ENCODE data around the gene C2orf92. TPM values are rescaled to one million over a fixed set of nuclear protein-coding genes. Genes with fewer than 3 reads are reported as not detected.

Gene C2orf92
- total RNA-seq, 1 experiment from 2014 or later: 11.2 TPM

DNA sequence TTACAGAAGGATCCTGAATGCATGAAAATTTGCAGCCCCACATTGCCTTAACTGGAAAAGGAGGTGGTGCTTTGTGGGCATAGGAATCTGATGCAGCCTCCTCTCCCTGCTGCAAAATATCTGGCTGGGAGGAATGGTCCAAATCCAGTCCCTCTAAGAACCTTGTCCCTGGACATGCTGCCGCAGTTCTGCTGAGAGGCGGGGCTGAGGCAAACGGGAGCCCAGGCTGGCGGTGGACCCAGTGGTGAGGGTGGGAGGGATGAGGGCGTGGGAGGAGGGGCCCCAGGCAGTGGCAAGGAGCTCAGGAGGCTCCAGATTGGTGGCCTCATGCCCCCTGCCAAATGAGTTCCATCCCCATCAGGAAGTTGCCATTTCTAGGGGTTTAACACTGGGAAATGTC, 80.1 kb downstream of the C2orf92 start:
- H3K36me3 ChIP-seq (ENCODE audit: low read depth): no peaks in the 10 kb centered on the region
- no TSS peak for BruUV-seq (replicated peaks)
- H3K4me1 ChIP-seq (replicated peaks; ENCODE audit: insufficient read depth): peaks cover 25% of the 10 kb centered on the region
- H3K27ac ChIP-seq: no peak overlapping the region
- H3K27me3 ChIP-seq (ENCODE audit: insufficient read depth, low read depth): no peaks in the 10 kb centered on the region
- no peak overlapping the region for H3K4me3 ChIP-seq
- ChIA-PET CTCF (no interaction called here), POLR2A (ENCODE audit: unreplicated experiment) (no interaction called here)
- H3K79me2 ChIP-seq (ENCODE audit: low read depth): no peaks in the 10 kb centered on the region
- H2AFZ ChIP-seq: no peak overlapping the region
- H3F3A ChIP-seq (ENCODE audit: insufficient read depth, low read depth): peaks cover 7% of the 10 kb centered on the region; the same call in 1 of the 2 replicates
- intact Hi-C loops (cut with micrococcal nuclease; ENCODE audit: unreplicated experiment): no loop called here
- H3K9me3 ChIP-seq (ENCODE audit: insufficient read depth, low read depth): no peaks in the 10 kb centered on the region
- TF ChIP-seq, protein P1, sequence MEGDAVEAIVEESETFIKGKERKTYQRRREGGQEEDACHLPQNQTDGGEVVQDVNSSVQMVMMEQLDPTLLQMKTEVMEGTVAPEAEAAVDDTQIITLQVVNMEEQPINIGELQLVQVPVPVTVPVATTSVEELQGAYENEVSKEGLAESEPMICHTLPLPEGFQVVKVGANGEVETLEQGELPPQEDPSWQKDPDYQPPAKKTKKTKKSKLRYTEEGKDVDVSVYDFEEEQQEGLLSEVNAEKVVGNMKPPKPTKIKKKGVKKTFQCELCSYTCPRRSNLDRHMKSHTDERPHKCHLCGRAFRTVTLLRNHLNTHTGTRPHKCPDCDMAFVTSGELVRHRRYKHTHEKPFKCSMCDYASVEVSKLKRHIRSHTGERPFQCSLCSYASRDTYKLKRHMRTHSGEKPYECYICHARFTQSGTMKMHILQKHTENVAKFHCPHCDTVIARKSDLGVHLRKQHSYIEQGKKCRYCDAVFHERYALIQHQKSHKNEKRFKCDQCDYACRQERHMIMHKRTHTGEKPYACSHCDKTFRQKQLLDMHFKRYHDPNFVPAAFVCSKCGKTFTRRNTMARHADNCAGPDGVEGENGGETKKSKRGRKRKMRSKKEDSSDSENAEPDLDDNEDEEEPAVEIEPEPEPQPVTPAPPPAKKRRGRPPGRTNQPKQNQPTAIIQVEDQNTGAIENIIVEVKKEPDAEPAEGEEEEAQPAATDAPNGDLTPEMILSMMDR (conservative IDR thresholded peaks at IDR 0.05): no peak
- TF ChIP-seq EZH2 (IDR thresholded peaks at IDR 0.05; ENCODE audit: low read depth): no peak
- H4K20me1 ChIP-seq (ENCODE audit: insufficient read depth): no peaks in the 10 kb centered on the region
- DNase-seq: no peak
- no peaks in the 10 kb centered on the region for H3K9me2 ChIP-seq (ENCODE audit: insufficient read depth)
- H3K4me2 ChIP-seq: no peak overlapping the region

DNA sequence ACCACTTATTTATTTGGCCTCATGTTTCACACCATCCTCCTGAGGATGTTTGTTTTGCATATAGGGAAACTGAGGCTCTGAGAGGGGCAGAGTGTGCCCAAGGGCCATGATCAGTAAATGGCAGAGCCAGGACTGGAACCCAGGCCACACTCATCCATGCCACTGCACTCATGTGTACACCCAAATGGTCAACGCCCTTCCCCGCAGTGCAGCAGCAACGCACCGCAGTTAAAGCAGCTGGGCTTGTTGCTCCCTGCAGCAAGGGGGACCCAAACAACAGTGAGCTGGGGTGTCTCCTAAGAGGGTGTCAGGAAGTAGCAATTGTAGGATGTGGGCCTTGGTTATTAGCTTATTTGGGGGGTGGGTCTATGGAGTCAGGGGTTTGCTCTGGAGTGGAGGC, 80.5 kb downstream of the C2orf92 start:
- BruUV-seq (replicated peaks): no TSS peak
- peaks cover 25% of the 10 kb centered on the region for H3K4me1 ChIP-seq (replicated peaks; ENCODE audit: insufficient read depth)
- ChIA-PET CTCF (no interaction called here), POLR2A (ENCODE audit: unreplicated experiment) (no interaction called here)
- intact Hi-C loops (cut with micrococcal nuclease; ENCODE audit: unreplicated experiment): loop anchor here (5.0 kb wide), 1 partner anchor 38 kb away; the partner anchor contains the start of gene ZAP70
- no peaks in the 10 kb centered on the region for H3K36me3 ChIP-seq (ENCODE audit: low read depth)
- H3F3A ChIP-seq (ENCODE audit: insufficient read depth, low read depth): peaks cover 7% of the 10 kb centered on the region; the same call in 1 of the 2 replicates
- H3K4me3 ChIP-seq: no peak overlapping the region
- no peaks in the 10 kb centered on the region for H3K79me2 ChIP-seq (ENCODE audit: low read depth)
- no peak for DNase-seq
- H3K9me2 ChIP-seq (ENCODE audit: insufficient read depth): no peaks in the 10 kb centered on the region
- H3K4me2 ChIP-seq: no peak overlapping the region
- H3K27me3 ChIP-seq (ENCODE audit: insufficient read depth, low read depth): no peaks in the 10 kb centered on the region
- TF ChIP-seq, protein P1 (conservative IDR thresholded peaks at IDR 0.05): no peak
- no peak for TF ChIP-seq EZH2 (IDR thresholded peaks at IDR 0.05; ENCODE audit: low read depth)
- no peaks in the 10 kb centered on the region for H4K20me1 ChIP-seq (ENCODE audit: insufficient read depth)
- H2AFZ ChIP-seq: no peak overlapping the region
- H3K27ac ChIP-seq: no peak overlapping the region
- H3K9me3 ChIP-seq (ENCODE audit: insufficient read depth, low read depth): no peaks in the 10 kb centered on the region

DNA sequence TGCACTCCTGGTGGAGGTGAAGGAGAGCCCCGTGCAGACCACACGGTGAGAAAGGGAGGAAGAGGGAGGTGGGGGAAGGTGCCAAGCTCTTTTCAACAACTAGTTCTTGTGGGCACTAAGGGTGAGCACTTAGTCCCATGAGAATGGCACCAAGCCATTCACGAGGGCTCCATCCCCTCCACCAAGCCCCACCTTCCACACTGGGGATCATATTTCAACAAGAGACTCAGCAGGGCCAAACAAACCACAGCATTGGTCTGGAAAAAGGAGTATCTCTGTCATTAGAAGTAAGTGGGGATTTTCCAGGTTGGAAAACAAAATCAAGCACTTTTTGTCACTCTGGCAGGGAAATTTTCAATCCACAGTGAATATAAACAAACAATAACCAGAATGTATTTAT, 82.2 kb downstream of the C2orf92 start:
- Histone ChIP-seq H3K27ac (peak overlapping the region; percentile 55; the same call in 1 of the 2 replicates), H3K4me1 (replicated peaks; ENCODE audit: insufficient read depth) (peaks cover 25% of the 10 kb centered on the region), H4K20me1 (ENCODE audit: insufficient read depth) (no peaks in the 10 kb centered on the region), H3K79me2 (ENCODE audit: low read depth) (no peaks in the 10 kb centered on the region), H3K36me3 (ENCODE audit: low read depth) (no peaks in the 10 kb centered on the region), H3K4me3 (no peak overlapping the region), H3K9me3 (ENCODE audit: insufficient read depth, low read depth) (no peaks in the 10 kb centered on the region), H3K27me3 (ENCODE audit: insufficient read depth, low read depth) (no peaks in the 10 kb centered on the region), H2AFZ (no peak overlapping the region), H3K4me2 (no peak overlapping the region), H3K9me2 (ENCODE audit: insufficient read depth) (no peaks in the 10 kb centered on the region), H3F3A (ENCODE audit: insufficient read depth, low read depth) (peaks cover 7% of the 10 kb centered on the region; the same call in 1 of the 2 replicates)
- ChIA-PET CTCF (interaction anchor here (0.6 kb wide), 1 partner anchor 23 kb away, joined by 3 read pairs; no protein-coding TSS in a partner anchor), POLR2A (ENCODE audit: unreplicated experiment) (no interaction called here)
- no TSS peak for BruUV-seq (replicated peaks)
- no peak for TF ChIP-seq EZH2 (IDR thresholded peaks at IDR 0.05; ENCODE audit: low read depth)
- TF ChIP-seq, protein P1 (conservative IDR thresholded peaks at IDR 0.05): no peak
- intact Hi-C loops (cut with micrococcal nuclease; ENCODE audit: unreplicated experiment): loop anchor here (5.0 kb wide), 1 partner anchor 39 kb away; the partner anchor contains the start of gene ZAP70
- peak in 1 of 2 experiments; percentile 30 for DNase-seq

Other genes starting within 250 kb of the C2orf92 start
- 26.2 and 34.0 TPM in 2 replicates for gene ANKRD36B, start 79.8 kb upstream of the C2orf92 start, total RNA-seq (2021)
- 310 and 345 TPM in 2 replicates for gene COX5B, start 23.7 kb upstream of the C2orf92 start, total RNA-seq (2021)
- gene ACTR1B, start 5.7 kb upstream of the C2orf92 start, total RNA-seq (2021): 49.9 and 83.5 TPM in 2 replicates
- not detected in 2 replicates for gene ZAP70, start 43.9 kb downstream of the C2orf92 start, total RNA-seq (2021)